GM18870 (cell line): Measurements from ENCODE around the gene MMP25.
"Not testable (repeated sequence)": the region's sequence is repeated elsewhere in the genome, so short reads cannot be mapped to it uniquely, and the experiment has no call there.

Source experiments
- ATAC-seq: cut with Tn5 transposase; IDR thresholded peaks from one replicate; pipeline ENCODE4 v1.9.1; 2021; ENCODE audit warnings: moderate library complexity; ENCODE audit not compliant: unreplicated experiment

Gene MMP25

GRCh38 chr16:3070608-3071111 is 24.3 kb downstream of the MMP25 start:
- no peak for ATAC-seq

- no peak for ATAC-seq
Measured at GRCh38 chr16:3071655-3072054, 25.3 kb downstream of the MMP25 start.

GRCh38 chr16:3072148-3072547 is 25.8 kb downstream of the MMP25 start:
- not testable (repeated sequence) for ATAC-seq

- not testable (repeated sequence) for ATAC-seq
Measured at GRCh38 chr16:3072576-3073263, 26.4 kb downstream of the MMP25 start.

GRCh38 chr16:3073448-3073847 is 27.1 kb downstream of the MMP25 start:
- ATAC-seq, result no peak

- ATAC-seq, result no peak
Measured at GRCh38 chr16:3074860-3075522, 28.6 kb downstream of the MMP25 start.

- ATAC-seq, result no peak
Measured at GRCh38 chr16:3075523-3075915, 29.2 kb downstream of the MMP25 start.

GRCh38 chr16:3075946-3076345 is 29.6 kb downstream of the MMP25 start:
- ATAC-seq, result not testable (repeated sequence)

GRCh38 chr16:3076577-3076976 is 30.2 kb downstream of the MMP25 start:
- ATAC-seq, result no peak

- no peak for ATAC-seq
Measured at GRCh38 chr16:3080024-3080423, 33.7 kb downstream of the MMP25 start.

- ATAC-seq, result not testable (repeated sequence)
Measured at GRCh38 chr16:3081957-3082356, 35.6 kb downstream of the MMP25 start.

GRCh38 chr16:3083408-3083807 is 37.0 kb downstream of the MMP25 start:
- not testable (repeated sequence) for ATAC-seq

- ATAC-seq, result no peak
Measured at GRCh38 chr16:3084491-3084890, 38.1 kb downstream of the MMP25 start.

GRCh38 chr16:3084969-3085670 is 38.8 kb downstream of the MMP25 start:
- no peak for ATAC-seq

- no peak for ATAC-seq
Measured at GRCh38 chr16:3085868-3086595, 39.7 kb downstream of the MMP25 start.

GRCh38 chr16:3086596-3087242 is 40.4 kb downstream of the MMP25 start:
- no peak for ATAC-seq

GRCh38 chr16:3087243-3088235 is 41.2 kb downstream of the MMP25 start:
- no peak for ATAC-seq

GRCh38 chr16:3088450-3088849 is 42.1 kb downstream of the MMP25 start:
- ATAC-seq, result no peak

- ATAC-seq, result no peak
Measured at GRCh38 chr16:3088925-3089716, 42.8 kb downstream of the MMP25 start.
